HG02938 (cell line): ENCODE data around the gene PDZD4.

Experiments
- ATAC-seq: cut with Tn5 transposase; IDR thresholded peaks from one replicate; pipeline ENCODE4 v1.9.1; 2021; ENCODE audit warnings: mild to moderate bottlenecking, moderate library complexity; ENCODE audit not compliant: unreplicated experiment

PDZD4 gene

GRCh38 chrX:153814591-153815315, 15.6 kb downstream of the PDZD4 start:
- ATAC-seq, result no peak

GRCh38 chrX:153813161-153813560, 17.2 kb downstream of the PDZD4 start:
- ATAC-seq, result no peak

GRCh38 chrX:153812220-153812619, 18.1 kb downstream of the PDZD4 start:
- ATAC-seq, result no peak

- ATAC-seq, result no peak
These were observed 22.4 kb downstream of the PDZD4 start for GRCh38 chrX:153807976-153808375.

- ATAC-seq, result no peak
These were observed 23.3 kb downstream of the PDZD4 start for GRCh38 chrX:153806999-153807575.

- ATAC-seq, result no peak
These were observed 24.9 kb downstream of the PDZD4 start for GRCh38 chrX:153805436-153805835.

GRCh38 chrX:153804621-153805020, 25.7 kb downstream of the PDZD4 start:
- no peak for ATAC-seq

GRCh38 chrX:153804100-153804595, 26.2 kb downstream of the PDZD4 start:
- no peak for ATAC-seq

- ATAC-seq, result no peak
These were observed 26.9 kb downstream of the PDZD4 start for GRCh38 chrX:153803211-153804099.

GRCh38 chrX:153802513-153803045, 27.8 kb downstream of the PDZD4 start:
- no peak for ATAC-seq

GRCh38 chrX:153801669-153802068, 28.7 kb downstream of the PDZD4 start:
- no peak for ATAC-seq

GRCh38 chrX:153800746-153801145, 29.6 kb downstream of the PDZD4 start:
- ATAC-seq, result no peak

GRCh38 chrX:153800177-153800722, 30.1 kb downstream of the PDZD4 start:
- no peak for ATAC-seq

- ATAC-seq, result no peak
These were observed 31.0 kb downstream of the PDZD4 start for GRCh38 chrX:153799326-153799725.

- ATAC-seq, result no peak
These were observed 32.8 kb downstream of the PDZD4 start for GRCh38 chrX:153797415-153798015.

- peak; percentile 18 for ATAC-seq
These were observed 35.2 kb downstream of the PDZD4 start for GRCh38 chrX:153794897-153795816.

- ATAC-seq, result peak; percentile 90
These were observed 36.1 kb downstream of the PDZD4 start, which contains the start of the genes IDH3G and SSR4 for GRCh38 chrX:153794018-153794896. IDH3G (minus strand) TSS chrX:153794375; CDS start chrX:153794326, 49 bp downstream. SSR4 (plus strand) TSS chrX:153794668; CDS start chrX:153794688, 20 bp downstream.

- no peak for ATAC-seq
These were observed 37.1 kb downstream of the PDZD4 start for GRCh38 chrX:153793291-153793690.
